GM18505 (cell line): ENCODE measurements around the gene COL23A1.
"Not testable (repeated sequence)": the region's sequence is repeated elsewhere in the genome, so short reads cannot be mapped to it uniquely, and the experiment has no call there.

Experiments used
- ATAC-seq: cut with Tn5 transposase; IDR thresholded peaks from one replicate; pipeline ENCODE4 v1.9.1; 2021; ENCODE audit not compliant: unreplicated experiment
- POLR2A ChIP-seq: IDR thresholded peaks from 4 replicates; pipeline ENCODE4 v1.6.1; 2011; ENCODE audit warnings: borderline replicate concordance; ENCODE audit not compliant: insufficient read depth, insufficient read length; ENCODE audit errors: extremely low read depth

The COL23A1 gene

GRCh38 chr5:178381921-178382695, 208.1 kb downstream of the COL23A1 start:
- ATAC-seq = no peak
- TF ChIP-seq POLR2A = no peak

- no peak for ATAC-seq
- TF ChIP-seq POLR2A = no peak
Observed at GRCh38 chr5:178381206-178381605, 209.0 kb downstream of the COL23A1 start.

GRCh38 chr5:178380541-178381074, 209.6 kb downstream of the COL23A1 start:
- no peak for ATAC-seq
- no peak for TF ChIP-seq POLR2A

- no peak for ATAC-seq
- TF ChIP-seq POLR2A = no peak
Observed at GRCh38 chr5:178380086-178380485, 210.1 kb downstream of the COL23A1 start.

GRCh38 chr5:178378527-178379484, 211.4 kb downstream of the COL23A1 start:
- no peak for TF ChIP-seq POLR2A
- ATAC-seq = no peak

- ATAC-seq = no peak
- TF ChIP-seq POLR2A = no peak
Observed at GRCh38 chr5:178377583-178378270, 212.5 kb downstream of the COL23A1 start.

GRCh38 chr5:178376921-178377582, 213.1 kb downstream of the COL23A1 start:
- no peak for TF ChIP-seq POLR2A
- ATAC-seq = no peak

GRCh38 chr5:178375348-178375747, 214.8 kb downstream of the COL23A1 start:
- TF ChIP-seq POLR2A = no peak
- no peak for ATAC-seq

GRCh38 chr5:178373711-178374110, 216.5 kb downstream of the COL23A1 start:
- no peak for TF ChIP-seq POLR2A
- no peak for ATAC-seq

GRCh38 chr5:178372142-178372571, 218.0 kb downstream of the COL23A1 start:
- TF ChIP-seq POLR2A = no peak
- ATAC-seq = no peak

GRCh38 chr5:178371362-178372111, 218.7 kb downstream of the COL23A1 start:
- ATAC-seq = no peak
- no peak for TF ChIP-seq POLR2A

GRCh38 chr5:178370102-178370501, 220.1 kb downstream of the COL23A1 start:
- no peak for TF ChIP-seq POLR2A
- no peak for ATAC-seq

GRCh38 chr5:178369469-178369868, 220.7 kb downstream of the COL23A1 start:
- ATAC-seq = not testable (repeated sequence)
